ENCODE results near the gene ZNF454. TPM values are rescaled to one million over a fixed set of nuclear protein-coding genes. Genes with fewer than 3 reads are reported as not detected.

The ZNF454 gene
- total RNA-seq, 1 experiment from 2014 or later, result 0.61 TPM

DNA sequence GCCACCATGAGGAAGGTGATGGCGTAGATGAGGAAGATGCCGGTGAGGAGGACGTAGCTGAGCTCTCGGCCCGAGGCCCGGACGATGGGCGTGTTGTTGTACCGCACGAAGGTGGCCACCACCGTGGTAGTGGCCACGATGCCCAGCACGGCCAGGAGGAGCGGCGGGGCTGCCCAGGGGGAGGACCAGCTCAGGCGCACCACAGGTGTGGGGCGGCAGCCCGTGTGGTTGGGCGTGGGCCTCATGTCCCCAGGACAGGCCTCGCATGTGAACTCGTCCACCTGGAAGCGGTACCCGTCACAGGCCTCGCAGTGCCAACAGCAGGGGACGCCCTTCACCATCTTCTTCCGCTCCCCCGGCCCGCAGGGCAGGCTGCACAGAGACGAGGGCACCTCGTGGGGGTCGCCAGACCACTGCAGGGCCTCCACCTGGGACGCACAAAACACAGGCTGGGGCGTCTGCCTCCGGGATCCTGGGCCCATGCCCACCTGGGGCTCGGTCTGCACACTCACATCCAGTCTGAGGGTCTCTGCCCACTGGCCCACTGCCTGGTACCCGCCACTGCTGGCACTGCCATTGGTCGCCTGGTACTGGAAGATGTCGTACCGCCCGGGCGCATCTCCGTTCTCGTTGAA is 45.4 kb downstream of the ZNF454 start (continued):
- TF ChIP-seq TCF7L2 (IDR thresholded peaks at IDR 0.05; ENCODE audit: borderline replicate concordance, extremely low read depth, insufficient read depth, insufficient read length) (no peak), RAD21 (IDR thresholded peaks at IDR 0.05; ENCODE audit: low read depth) (no peak), EZH2phosphoT487 (IDR thresholded peaks at IDR 0.05; ENCODE audit: borderline replicate concordance) (no peak), ELF1 (IDR thresholded peaks at IDR 0.05; ENCODE audit: borderline replicate concordance, low read depth) (no peak), EZH2 (IDR thresholded peaks at IDR 0.05) (no peak), POLR2A (IDR thresholded peaks at IDR 0.05; ENCODE audit: borderline replicate concordance, extremely low read depth, insufficient read depth, insufficient read length) (no peak), JUND (IDR thresholded peaks at IDR 0.05) (no peak), POLR2AphosphoS5 (IDR thresholded peaks at IDR 0.05; ENCODE audit: low read depth, low read length) (no peak)
- TF ChIP-seq, protein P1, sequence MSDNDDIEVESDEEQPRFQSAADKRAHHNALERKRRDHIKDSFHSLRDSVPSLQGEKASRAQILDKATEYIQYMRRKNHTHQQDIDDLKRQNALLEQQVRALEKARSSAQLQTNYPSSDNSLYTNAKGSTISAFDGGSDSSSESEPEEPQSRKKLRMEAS (IDR thresholded peaks at IDR 0.05), result no peak

DNA sequence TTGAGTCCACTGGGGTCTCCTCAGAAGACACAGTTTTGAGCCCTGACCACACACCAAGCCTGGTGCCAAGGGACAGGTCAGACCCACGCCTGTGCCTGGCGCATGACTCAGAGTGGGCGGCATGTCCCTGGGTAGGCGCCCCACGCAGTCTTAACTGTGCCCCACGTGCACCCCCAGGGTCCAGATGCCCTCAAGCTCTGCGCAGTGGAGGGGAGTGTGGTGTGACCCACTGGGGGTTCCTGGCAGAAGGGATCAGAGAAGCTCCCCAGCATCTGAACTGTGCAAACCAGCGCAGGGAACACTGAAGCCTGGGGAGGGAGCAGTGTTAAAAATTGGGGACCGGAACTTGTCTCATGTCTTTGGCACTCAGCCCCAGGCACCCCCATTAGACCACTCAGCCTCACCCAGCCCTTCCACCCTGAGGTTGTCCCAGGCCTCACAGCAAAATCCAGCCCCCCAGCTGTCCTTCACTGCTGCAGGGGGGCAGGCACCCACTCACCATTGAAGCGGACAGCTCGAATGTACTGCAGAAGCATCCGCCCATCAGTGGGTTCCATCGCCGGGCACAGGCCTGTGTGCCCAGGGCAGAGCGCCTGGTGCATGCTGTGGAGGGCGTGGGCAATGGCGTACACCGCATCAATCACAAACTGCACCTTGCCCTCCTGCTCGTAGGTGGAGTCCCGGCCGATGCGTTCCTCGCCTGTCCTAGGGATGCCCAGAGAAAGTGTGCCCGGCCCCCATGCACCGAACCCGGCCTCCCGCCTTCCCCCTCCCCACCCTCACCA is 47.6 kb downstream of the ZNF454 start:
- intact Hi-C loops (cut with micrococcal nuclease), result no loop called here
- TF ChIP-seq, protein P2, sequence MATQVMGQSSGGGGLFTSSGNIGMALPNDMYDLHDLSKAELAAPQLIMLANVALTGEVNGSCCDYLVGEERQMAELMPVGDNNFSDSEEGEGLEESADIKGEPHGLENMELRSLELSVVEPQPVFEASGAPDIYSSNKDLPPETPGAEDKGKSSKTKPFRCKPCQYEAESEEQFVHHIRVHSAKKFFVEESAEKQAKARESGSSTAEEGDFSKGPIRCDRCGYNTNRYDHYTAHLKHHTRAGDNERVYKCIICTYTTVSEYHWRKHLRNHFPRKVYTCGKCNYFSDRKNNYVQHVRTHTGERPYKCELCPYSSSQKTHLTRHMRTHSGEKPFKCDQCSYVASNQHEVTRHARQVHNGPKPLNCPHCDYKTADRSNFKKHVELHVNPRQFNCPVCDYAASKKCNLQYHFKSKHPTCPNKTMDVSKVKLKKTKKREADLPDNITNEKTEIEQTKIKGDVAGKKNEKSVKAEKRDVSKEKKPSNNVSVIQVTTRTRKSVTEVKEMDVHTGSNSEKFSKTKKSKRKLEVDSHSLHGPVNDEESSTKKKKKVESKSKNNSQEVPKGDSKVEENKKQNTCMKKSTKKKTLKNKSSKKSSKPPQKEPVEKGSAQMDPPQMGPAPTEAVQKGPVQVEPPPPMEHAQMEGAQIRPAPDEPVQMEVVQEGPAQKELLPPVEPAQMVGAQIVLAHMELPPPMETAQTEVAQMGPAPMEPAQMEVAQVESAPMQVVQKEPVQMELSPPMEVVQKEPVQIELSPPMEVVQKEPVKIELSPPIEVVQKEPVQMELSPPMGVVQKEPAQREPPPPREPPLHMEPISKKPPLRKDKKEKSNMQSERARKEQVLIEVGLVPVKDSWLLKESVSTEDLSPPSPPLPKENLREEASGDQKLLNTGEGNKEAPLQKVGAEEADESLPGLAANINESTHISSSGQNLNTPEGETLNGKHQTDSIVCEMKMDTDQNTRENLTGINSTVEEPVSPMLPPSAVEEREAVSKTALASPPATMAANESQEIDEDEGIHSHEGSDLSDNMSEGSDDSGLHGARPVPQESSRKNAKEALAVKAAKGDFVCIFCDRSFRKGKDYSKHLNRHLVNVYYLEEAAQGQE (IDR thresholded peaks at IDR 0.05; ENCODE audit: low read depth), result no peak
- TF ChIP-seq ZFX (IDR thresholded peaks at IDR 0.05), result no peak
- H3K79me2 ChIP-seq (ENCODE audit: insufficient read depth, low read length), result no peaks in the 10 kb centered on the region
- peaks cover 0 to 8% of the 10 kb centered on the region in 2 experiments; a peak in 2 of 4 replicates for H3K9me3 ChIP-seq (ENCODE audit: control insufficient read depth in 1 of 2, insufficient read depth in 1 of 2, low read depth in 1 of 2, low read length in 2 of 2)
- ChIA-PET POLR2A (no interaction called here), CTCF (no interaction called here), RAD21 (ENCODE audit: low non-redundant PET in 1 of 2, low total read pairs in 2 of 2, uncharacterized antibody in 2 of 2, unreplicated experiment in 2 of 2) (no interaction called here)
- no peak overlapping the region for H2AFZ ChIP-seq (ENCODE audit: low read depth, low read length, poor library complexity, severe bottlenecking)
- H3K9me2 ChIP-seq (ENCODE audit: insufficient read depth), result no peaks in the 10 kb centered on the region
- H3K27ac ChIP-seq (ENCODE audit: low read depth, low read length), result no peak overlapping the region
- H3K4me2 ChIP-seq (ENCODE audit: low read length), result no peak overlapping the region
- BruUV-seq (replicated peaks), result no TSS peak
- no peak overlapping the region for H3K4me3 ChIP-seq (replicated peaks in 1 of 2; ENCODE audit: low read depth in 1 of 2, low read length in 2 of 2)
- H4K20me1 ChIP-seq (ENCODE audit: insufficient read depth), result no peaks in the 10 kb centered on the region
- no peak for DNase-seq (ENCODE audit: low read depth, low spot score)
- no peak overlapping the region for H3K9ac ChIP-seq (ENCODE audit: low read length)
- no peak for ATAC-seq
- no peaks in the 10 kb centered on the region for H3K36me3 ChIP-seq (ENCODE audit: control insufficient read depth in 1 of 2, insufficient read depth in 2 of 2, low read length in 2 of 2)
- H3K4me1 ChIP-seq (ENCODE audit: control insufficient read depth in 1 of 2, insufficient read depth in 2 of 2, low read length in 2 of 2), result no peaks in the 10 kb centered on the region
- no peaks in the 10 kb centered on the region for H3K27me3 ChIP-seq (ENCODE audit: insufficient read depth, low read length)
